Neural crest cell (in vitro differentiated cells): Measurements from ENCODE around the gene MAPK12. TPM values are rescaled to one million over a fixed set of nuclear protein-coding genes. Genes with fewer than 3 reads are reported as not detected.

Source experiments
- DNase-seq: peaks from one replicate; pipeline ENCODE4 v3.0.0; 2021; ENCODE audit warnings: low read depth, mixed read lengths, low spot score
- H3K27ac Mint-ChIP-seq: one replicate; pipeline ENCODE4 v1.8.0; 2021; ENCODE audit warnings: mild to moderate bottlenecking, mixed read lengths; ENCODE audit not compliant: unreplicated experiment
- H3K27me3 Mint-ChIP-seq: 2 replicates; pipeline ENCODE4 v1.8.0; 2021; ENCODE audit warnings: low read depth, mild to moderate bottlenecking, mixed read lengths
- H3K36me3 Mint-ChIP-seq: 2 replicates; pipeline ENCODE4 v1.8.0; 2021; ENCODE audit warnings: low read depth, mild to moderate bottlenecking, mixed read lengths
- H3K4me1 Mint-ChIP-seq: 2 replicates; pipeline ENCODE4 v1.8.0; 2021; ENCODE audit warnings: mixed read lengths
- H3K4me3 Mint-ChIP-seq: one replicate; pipeline ENCODE4 v1.8.0; 2021; ENCODE audit warnings: mild to moderate bottlenecking, mixed read lengths
- H3K9me3 Mint-ChIP-seq: 2 replicates; pipeline ENCODE4 v1.8.0; 2021; ENCODE audit warnings: mixed read lengths
- CTCF ChIP-seq: fragments of 200-600 bp; sonication (generic); conservative IDR thresholded peaks from 2 replicates; pipeline ENCODE4 v1.5.0; 2021; ENCODE audit warnings: antibody characterized with exemption, mild to moderate bottlenecking
- total RNA-seq: library from RNA; stranded (reverse); gene quantifications from 2 replicates; pipeline ENCODE4 v1.2.1, GENCODE V29; 2021

MAPK12 gene
- total RNA-seq, 1 donor from 2014 or later = 46.5 TPM

DNA sequence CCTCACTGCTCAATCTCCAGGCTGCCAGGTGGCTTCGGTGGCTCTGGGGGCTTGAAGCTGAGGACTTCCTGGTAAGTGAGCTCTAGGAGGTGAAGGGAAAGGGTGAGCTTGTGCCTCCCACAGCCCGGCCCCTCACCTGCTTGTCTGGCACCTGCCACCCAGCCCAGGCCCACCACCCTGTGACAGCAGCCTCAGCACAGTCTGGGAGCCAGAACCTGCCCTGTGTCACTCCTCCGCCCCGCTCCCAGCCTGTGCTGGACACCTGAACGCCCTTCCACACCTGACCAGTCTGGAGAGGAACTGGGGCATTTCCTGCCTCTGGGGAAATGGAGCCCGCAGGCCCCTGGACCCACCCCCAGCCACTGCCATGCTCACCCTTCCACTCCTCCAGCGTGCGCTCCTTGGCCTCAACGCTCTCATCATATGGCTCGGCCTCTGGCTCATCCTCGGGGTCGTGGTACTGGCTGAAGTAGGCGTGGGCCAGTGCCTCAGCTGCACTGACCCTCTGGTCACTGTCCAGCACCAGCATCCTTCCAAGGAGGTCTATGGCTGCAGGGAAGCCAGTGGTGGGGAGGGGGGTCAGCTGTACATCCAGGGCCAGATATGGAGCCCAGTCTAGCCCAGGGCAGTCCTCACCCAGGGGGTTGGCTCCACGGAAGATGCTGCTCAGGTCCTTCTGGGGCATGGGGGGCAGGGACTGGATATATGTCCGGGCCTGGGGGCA, 3.6 kb upstream of the MAPK12 start:
- no peak for DNase-seq
- peak overlapping the region; percentile 61 for H3K4me3 Mint-ChIP-seq
- TF ChIP-seq CTCF = no peak
- H3K36me3 Mint-ChIP-seq = no peaks in the 10 kb centered on the region
- no peaks in the 10 kb centered on the region for H3K9me3 Mint-ChIP-seq
- H3K27ac Mint-ChIP-seq = no peak overlapping the region
- H3K4me1 Mint-ChIP-seq = peaks cover 5% of the 10 kb centered on the region
- peaks cover 20% of the 10 kb centered on the region for H3K27me3 Mint-ChIP-seq

GRCh38 chr22:50264104-50264745, 2.7 kb upstream of the MAPK12 start:
- Mint-ChIP-seq H3K27me3 (peaks cover 16% of the 10 kb centered on the region), H3K27ac (no peak overlapping the region), H3K4me3 (peak overlapping the region; percentile 49), H3K4me1 (peaks cover 5% of the 10 kb centered on the region), H3K9me3 (no peaks in the 10 kb centered on the region), H3K36me3 (no peaks in the 10 kb centered on the region)
- no peak for TF ChIP-seq CTCF
- DNase-seq = no peak

GRCh38 chr22:50262973-50263617, 1.6 kb upstream of the MAPK12 start:
- no peak for TF ChIP-seq CTCF
- peaks cover 5% of the 10 kb centered on the region for H3K27me3 Mint-ChIP-seq
- H3K9me3 Mint-ChIP-seq = no peaks in the 10 kb centered on the region
- no peak overlapping the region for H3K4me3 Mint-ChIP-seq
- no peak overlapping the region for H3K27ac Mint-ChIP-seq
- H3K36me3 Mint-ChIP-seq = no peaks in the 10 kb centered on the region
- H3K4me1 Mint-ChIP-seq = peaks cover 5% of the 10 kb centered on the region
- DNase-seq = no peak

DNA sequence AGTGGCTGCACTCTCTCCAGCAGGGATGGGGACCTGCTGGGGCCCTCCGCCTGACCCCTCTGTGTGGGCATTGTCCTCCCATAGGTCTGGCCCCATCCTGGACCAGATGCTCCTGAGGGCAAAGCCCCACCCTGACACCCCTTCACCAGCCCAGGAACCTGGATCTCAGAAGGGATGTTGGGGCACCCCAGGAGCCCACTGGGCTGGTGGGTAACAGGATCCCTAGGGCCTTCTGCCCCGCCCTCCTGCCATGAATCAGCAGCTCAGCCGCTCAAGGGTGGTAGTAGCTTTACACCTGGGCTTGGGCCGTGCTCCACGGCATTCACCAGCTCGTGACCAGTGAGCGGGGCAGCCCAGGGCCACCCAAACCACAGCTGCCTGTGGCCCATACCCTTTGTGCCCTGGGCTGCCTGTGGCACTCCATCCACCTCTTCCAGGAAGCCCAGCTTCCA, 1.0 kb upstream of the MAPK12 start:
- peaks cover 3% of the 10 kb centered on the region for H3K27me3 Mint-ChIP-seq
- no peak for DNase-seq
- H3K4me3 Mint-ChIP-seq = peak overlapping the region; percentile 81
- no peak for TF ChIP-seq CTCF
- H3K27ac Mint-ChIP-seq = no peak overlapping the region
- no peaks in the 10 kb centered on the region for H3K36me3 Mint-ChIP-seq
- peaks cover 5% of the 10 kb centered on the region for H3K4me1 Mint-ChIP-seq
- no peaks in the 10 kb centered on the region for H3K9me3 Mint-ChIP-seq

DNA sequence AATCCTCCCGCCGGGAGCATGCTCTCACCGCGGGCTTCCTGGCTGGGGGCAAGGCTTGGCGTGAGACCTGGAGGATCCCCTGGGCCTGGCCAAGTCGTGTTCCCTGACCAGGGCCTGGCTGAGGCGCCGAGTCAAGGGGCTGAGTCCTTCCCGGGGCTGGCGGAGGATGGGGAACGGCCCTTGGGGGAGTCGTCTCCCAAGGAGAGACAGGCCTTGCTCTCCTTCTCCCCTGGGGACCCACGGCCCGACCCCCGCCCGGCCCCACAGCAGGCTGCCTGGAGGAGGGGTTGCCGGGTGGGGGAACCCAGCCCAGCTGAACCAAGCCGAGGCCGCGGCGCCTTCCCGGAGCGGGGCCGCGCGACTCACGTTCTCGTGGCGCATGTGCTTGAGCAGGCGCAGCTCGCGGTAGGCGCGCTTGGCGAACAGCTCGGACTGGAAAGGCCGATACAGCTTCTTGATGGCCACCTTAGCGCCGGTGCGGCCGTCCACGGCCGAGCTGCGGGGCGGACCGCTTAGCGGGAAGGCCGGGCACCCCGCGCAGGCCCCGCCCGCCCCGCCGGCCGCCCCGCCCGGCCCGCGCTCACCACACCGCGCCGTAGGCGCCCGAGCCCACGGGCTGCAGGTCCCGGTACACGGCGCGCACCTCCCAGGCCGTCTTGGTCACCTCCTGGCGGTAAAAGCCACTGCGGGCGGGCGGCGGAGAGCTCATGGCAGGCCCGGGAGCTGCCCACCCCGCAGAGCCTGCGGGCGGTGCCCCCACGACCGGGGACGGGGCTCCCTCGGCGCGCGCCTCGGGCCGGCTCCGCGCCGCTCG, 475 bp downstream of the MAPK12 start:
- Mint-ChIP-seq H3K27me3 (no peaks in the 10 kb centered on the region), H3K4me3 (peak overlapping the region; percentile 47), H3K9me3 (no peaks in the 10 kb centered on the region), H3K4me1 (peaks cover 5% of the 10 kb centered on the region), H3K27ac (no peak overlapping the region), H3K36me3 (no peaks in the 10 kb centered on the region)
- TF ChIP-seq CTCF = no peak
- DNase-seq = no peak
